Peyer's patch (tissue), 4 donors: Measurements from ENCODE around the gene SMAP2.
"Not testable (repeated sequence)": the region's sequence is repeated elsewhere in the genome, so short reads cannot be mapped to it uniquely, and the experiment has no call there.

Source experiments
- CTCF ChIP-seq, 6 experiments: fragments of 450-650 bp in 4 of 6; fragments of 200-600 bp in 2 of 6; sonication (generic) in 1 of 6; IDR thresholded peaks; one replicate each; pipeline ENCODE4 v1.5.1; 2017 to 2019; ENCODE audit warnings: antibody characterized with exemption in 6 of 6, mild to moderate bottlenecking in 3 of 6, moderate library complexity in 1 of 6
- POLR2A ChIP-seq, 2 donors: fragments of 450-650 bp; IDR thresholded peaks; one replicate each; pipeline ENCODE4 v1.5.1; 2017; ENCODE audit warnings: antibody characterized with exemption in 2 of 2, mild to moderate bottlenecking in 2 of 2, moderate library complexity in 2 of 2

- TF ChIP-seq CTCF, POLR2A (IDR thresholded peaks at IDR 0.05): not testable (repeated sequence)
Observed at GRCh38 chr1:40342381-40342717, 31.2 kb upstream of the SMAP2 start.
